ENCODE data around the gene PAPPA.

- TF ChIP-seq POLR2A (IDR thresholded peaks at IDR 0.05; ENCODE audit: low read depth, low read length) = no peak
- TF ChIP-seq SPI1 (IDR thresholded peaks at IDR 0.05; ENCODE audit: low read depth, low read length) = no peak
- TF ChIP-seq TAF1 (IDR thresholded peaks at IDR 0.05; ENCODE audit: low read depth, low read length) = no peak
These were observed 113.4 kb downstream of the PAPPA start for GRCh38 chr9:116267021-116267420.
